Smooth muscle cell (in vitro differentiated cells): ENCODE measurements around the gene SEPTIN1. TPM values are rescaled to one million over a fixed set of nuclear protein-coding genes. Genes with fewer than 3 reads are reported as not detected.

Experiments used
- DNase-seq: peaks from one replicate; lab custom pipeline; 2025; ENCODE audit not compliant: unreplicated experiment; lab: John Stamatoyannopoulos, UW
- H2AFZ ChIP-seq: fragments of 200-600 bp; sonication (generic); 2 replicates; pipeline ENCODE4 v1.6.0; 2016; ENCODE audit warnings: antibody characterized with exemption, low read depth, mild to moderate bottlenecking
- H3F3A ChIP-seq: fragments of 200-600 bp; sonication (generic); 2 replicates; pipeline ENCODE4 v1.6.0; 2017; ENCODE audit warnings: antibody characterized with exemption, low read depth
- H3K27ac ChIP-seq: fragments of 200-600 bp; sonication (generic); 2 replicates; pipeline ENCODE4 v1.5.1; 2016; ENCODE audit warnings: low read depth, mild to moderate bottlenecking
- H3K27me3 ChIP-seq: fragments of 200-600 bp; sonication (generic); 2 replicates; pipeline ENCODE4 v1.6.1; 2016; ENCODE audit warnings: low read depth, mild to moderate bottlenecking
- H3K36me3 ChIP-seq: fragments of 200-600 bp; sonication (generic); 2 replicates; pipeline ENCODE4 v1.5.1; 2016; ENCODE audit warnings: low read depth
- H3K4me1 ChIP-seq: fragments of 200-600 bp; sonication (generic); 2 replicates; pipeline ENCODE4 v1.5.1; 2016; ENCODE audit warnings: low read depth
- H3K4me2 ChIP-seq: fragments of 200-600 bp; sonication (generic); 2 replicates; pipeline ENCODE4 v1.6.0; 2016; ENCODE audit warnings: mild to moderate bottlenecking
- H3K4me3 ChIP-seq: fragments of 200-600 bp; sonication (generic); 2 replicates; pipeline ENCODE4 v1.5.1; 2016; ENCODE audit warnings: mild to moderate bottlenecking
- H3K79me2 ChIP-seq: fragments of 200-600 bp; sonication (generic); 2 replicates; pipeline ENCODE4 v1.6.0; 2016; ENCODE audit warnings: low read depth, mild to moderate bottlenecking
- H3K9ac ChIP-seq: fragments of 200-600 bp; sonication (generic); 2 replicates; pipeline ENCODE4 v1.6.0; 2016; ENCODE audit warnings: low read depth
- H3K9me3 ChIP-seq: fragments of 200-600 bp; sonication (generic); replicated peaks from 2 replicates; pipeline ENCODE4 v1.5.1; 2016; ENCODE audit warnings: low read depth
- H4K20me1 ChIP-seq: fragments of 200-600 bp; sonication (generic); 2 replicates; pipeline ENCODE4 v1.6.0; 2016; ENCODE audit warnings: low read depth
- CTCF ChIP-seq: fragments of 200-600 bp; sonication (generic); IDR thresholded peaks from 2 replicates; pipeline ENCODE4 v1.5.1; 2017; ENCODE audit warnings: borderline replicate concordance, mild to moderate bottlenecking, antibody characterized with exemption; ENCODE audit not compliant: insufficient read depth, poor library complexity, severe bottlenecking
- WGBS: methylation state at CpG from one replicate; pipeline ENCODE4 v1.1.7; 2016; ENCODE audit warnings: low lambda C conversion rate; 5-methylcytosine and 5-hydroxymethylcytosine counted together
- polyA plus RNA-seq: library from polyadenylated mRNA; unstranded; fragments of >200 nt; fragmentation: Nextera tagmentation; extraction: Ambion mirVana; gene quantifications from 2 replicates; pipeline ENCODE4 v1.2.1, GENCODE V29; 2016
- total RNA-seq: library from RNA; depleted of rRNA; stranded (reverse); fragments of >200 nt; gene quantifications from 2 replicates; pipeline ENCODE4 v1.2.3, GENCODE V29; 2014

SEPTIN1 gene
- total and polyA plus RNA-seq, 2 experiments from 2014 or later = 0.27 to 3.7 TPM

- Histone ChIP-seq H3K27me3 (no peaks in the 10 kb centered on the region), H3K9ac (no peak overlapping the region), H3K9me3 (no peaks in the 10 kb centered on the region), H3K79me2 (peaks cover 95% of the 10 kb centered on the region), H3F3A (peaks cover 4% of the 10 kb centered on the region), H3K36me3 (no peaks in the 10 kb centered on the region), H3K4me2 (no peak overlapping the region), H3K4me3 (no peak overlapping the region), H2AFZ (no peak overlapping the region), H3K27ac (no peak overlapping the region), H3K4me1 (peaks cover 20% of the 10 kb centered on the region), H4K20me1 (peaks cover 54% of the 10 kb centered on the region)
- 100% methylated on average over 10 of the region's 10 CpGs for WGBS
- DNase-seq = no peak
- no peak for TF ChIP-seq CTCF
Measured at GRCh38 chr16:30365200-30365599, 17.2 kb downstream of the SEPTIN1 start.

DNA sequence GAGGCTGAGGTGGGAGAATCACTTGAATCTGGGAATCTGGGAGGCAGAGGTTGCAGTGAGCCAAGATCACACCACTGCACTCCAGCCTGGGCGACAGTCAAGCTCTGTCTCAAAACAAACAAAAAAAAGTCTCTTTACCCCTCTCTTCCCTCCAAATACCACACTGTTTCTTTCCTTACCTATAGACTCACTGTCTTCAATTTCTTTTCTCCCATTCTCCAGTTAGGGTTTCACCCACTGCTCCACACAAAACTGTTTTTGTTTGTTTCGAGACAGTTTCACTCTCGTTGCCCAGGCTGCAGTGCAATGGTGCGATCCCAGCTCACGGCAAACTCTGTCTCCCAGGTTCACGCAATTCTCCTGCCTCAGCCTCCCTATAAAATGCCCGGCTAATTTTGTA lies 21.2 kb downstream of the SEPTIN1 start:
- H3K4me1 ChIP-seq = peaks cover 5% of the 10 kb centered on the region
- H4K20me1 ChIP-seq = peaks cover 18% of the 10 kb centered on the region
- no peak overlapping the region for H3K4me2 ChIP-seq
- over 99% methylated on average over 7 of the region's 7 CpGs for WGBS
- no peak for DNase-seq
- no peak overlapping the region for H3K4me3 ChIP-seq
- H2AFZ ChIP-seq = no peak overlapping the region
- H3K27ac ChIP-seq = no peak overlapping the region
- no peaks in the 10 kb centered on the region for H3K36me3 ChIP-seq
- no peak overlapping the region for H3K9ac ChIP-seq
- no peak for TF ChIP-seq CTCF
- H3K9me3 ChIP-seq = no peaks in the 10 kb centered on the region
- peaks cover 61% of the 10 kb centered on the region for H3K79me2 ChIP-seq
- no peaks in the 10 kb centered on the region for H3F3A ChIP-seq
- H3K27me3 ChIP-seq = no peaks in the 10 kb centered on the region

GRCh38 chr16:30359871-30360170 lies 22.5 kb downstream of the SEPTIN1 start:
- no peaks in the 10 kb centered on the region for H3K9me3 ChIP-seq

More at GRCh38 chr16:30359871-30360170, 22.5 kb downstream of the SEPTIN1 start:
- Histone ChIP-seq H3K27me3 (no peaks in the 10 kb centered on the region), H3K9ac (no peak overlapping the region), H3K4me2 (no peak overlapping the region), H3K79me2 (peaks cover 50% of the 10 kb centered on the region), H4K20me1 (peaks cover 5% of the 10 kb centered on the region), H3K4me3 (no peak overlapping the region), H3K36me3 (no peaks in the 10 kb centered on the region), H3F3A (no peaks in the 10 kb centered on the region), H3K27ac (no peak overlapping the region), H3K4me1 (peaks cover 8% of the 10 kb centered on the region), H2AFZ (no peak overlapping the region)
- DNase-seq = no peak
- WGBS = 85% methylated on average over 6 of the region's 6 CpGs
- no peak for TF ChIP-seq CTCF
